UCSD-AML1 (cell line): ENCODE data around the gene IQSEC1.

Source experiments
- DNase-seq: peaks from one replicate; lab custom pipeline; 2025; ENCODE audit not compliant: unreplicated experiment; lab: John Stamatoyannopoulos, UW

The IQSEC1 gene

GRCh38 chr3:13003608-13004007 lies 69.6 kb downstream of the IQSEC1 start:
- no peak for DNase-seq

GRCh38 chr3:13002398-13003124 lies 70.7 kb downstream of the IQSEC1 start:
- no peak for DNase-seq

GRCh38 chr3:12999147-13000140 lies 73.8 kb downstream of the IQSEC1 start:
- peak; percentile 89 for DNase-seq

GRCh38 chr3:12998648-12999047 lies 74.6 kb downstream of the IQSEC1 start:
- no peak for DNase-seq

- no peak for DNase-seq
Measured at GRCh38 chr3:12997387-12997786, 75.8 kb downstream of the IQSEC1 start.

GRCh38 chr3:12996181-12996506 lies 77.1 kb downstream of the IQSEC1 start:
- no peak for DNase-seq

- DNase-seq, result no peak
Measured at GRCh38 chr3:12995389-12996180, 77.6 kb downstream of the IQSEC1 start.

- DNase-seq, result peak; percentile 89
Measured at GRCh38 chr3:12994607-12995388, 78.4 kb downstream of the IQSEC1 start.

- DNase-seq, result no peak
Measured at GRCh38 chr3:12994357-12994606, 78.9 kb downstream of the IQSEC1 start.

- DNase-seq, result no peak
Measured at GRCh38 chr3:12993517-12994356, 79.5 kb downstream of the IQSEC1 start.

GRCh38 chr3:12992629-12993516 lies 80.4 kb downstream of the IQSEC1 start:
- no peak for DNase-seq

- DNase-seq, result no peak
Measured at GRCh38 chr3:12991861-12992281, 81.4 kb downstream of the IQSEC1 start.

- no peak for DNase-seq
Measured at GRCh38 chr3:12991481-12991837, 81.8 kb downstream of the IQSEC1 start.

- no peak for DNase-seq
Measured at GRCh38 chr3:12990781-12991480, 82.3 kb downstream of the IQSEC1 start.

GRCh38 chr3:12990306-12990705 lies 82.9 kb downstream of the IQSEC1 start:
- DNase-seq, result no peak

- no peak for DNase-seq
Measured at GRCh38 chr3:12988728-12989454, 84.3 kb downstream of the IQSEC1 start.

- no peak for DNase-seq
Measured at GRCh38 chr3:12987602-12988001, 85.6 kb downstream of the IQSEC1 start.

GRCh38 chr3:12986986-12987385 lies 86.2 kb downstream of the IQSEC1 start:
- DNase-seq, result no peak
